H9 (cell line): ENCODE measurements around the gene FARP1. TPM values are rescaled to one million over a fixed set of nuclear protein-coding genes. Genes with fewer than 3 reads are reported as not detected.

Experiments
- DNase-seq: peaks from one replicate; pipeline ENCODE4 v3.0.0-alpha.2; 2017
- H2AFZ ChIP-seq: one replicate; pipeline ENCODE4 v1.6.1; 2013; ENCODE audit warnings: mild to moderate bottlenecking, low read length, control low read depth, moderate library complexity
- H2AK5ac ChIP-seq: 2 replicates; pipeline ENCODE4 v1.6.1; 2013; ENCODE audit warnings: low read length, control low read depth, mixed read lengths; ENCODE audit not compliant: insufficient read length
- H2BK120ac ChIP-seq: one replicate; pipeline ENCODE4 v1.6.1; 2013; ENCODE audit warnings: low read depth, mild to moderate bottlenecking, low read length, control low read depth, inconsistent platforms; ENCODE audit not compliant: poor library complexity, severe bottlenecking
- H2BK12ac ChIP-seq: 2 replicates; pipeline ENCODE4 v1.6.1; 2013; ENCODE audit warnings: low read length, control low read depth, mixed read lengths, low read depth; ENCODE audit not compliant: insufficient read length
- H2BK15ac ChIP-seq: 2 replicates; pipeline ENCODE4 v1.6.1; 2013; ENCODE audit warnings: low read depth, low read length, control low read depth
- H2BK20ac ChIP-seq: one replicate; pipeline ENCODE4 v1.6.1; 2013; ENCODE audit warnings: low read depth, mild to moderate bottlenecking, low read length, control low read depth, inconsistent platforms; ENCODE audit not compliant: poor library complexity, severe bottlenecking
- H2BK5ac ChIP-seq: 2 replicates; pipeline ENCODE4 v1.6.1; 2013; ENCODE audit warnings: low read length, control low read depth, mixed read lengths; ENCODE audit not compliant: insufficient read length
- H3K14ac ChIP-seq: 2 replicates; pipeline ENCODE4 v1.6.1; 2013; ENCODE audit warnings: low read length, control low read depth; ENCODE audit not compliant: insufficient read depth
- H3K18ac ChIP-seq: 2 replicates; pipeline ENCODE4 v1.6.1; 2013; ENCODE audit warnings: low read depth, mild to moderate bottlenecking, mixed read lengths, low read length, control low read depth; ENCODE audit not compliant: insufficient read length
- H3K23ac ChIP-seq: 2 replicates; pipeline ENCODE4 v1.6.1; 2013; ENCODE audit warnings: low read length, control low read depth, mixed read lengths, low read depth; ENCODE audit not compliant: insufficient read length
- H3K23me2 ChIP-seq: 2 replicates; pipeline ENCODE4 v1.6.1; 2013; ENCODE audit warnings: low read depth, mild to moderate bottlenecking, mixed read lengths, low read length, control low read depth; ENCODE audit not compliant: insufficient read length, poor library complexity, severe bottlenecking
- H3K27ac ChIP-seq: 2 replicates; pipeline ENCODE4 v1.5.1; 2013; ENCODE audit warnings: low read length, control low read depth, mixed read lengths, low read depth; ENCODE audit not compliant: insufficient read length
- H3K27me3 ChIP-seq: 2 replicates; pipeline ENCODE4 v1.6.1; 2013; ENCODE audit warnings: low read length, control low read depth, inconsistent platforms; ENCODE audit not compliant: insufficient read depth
- H3K4ac ChIP-seq: 2 replicates; pipeline ENCODE4 v1.6.1; 2013; ENCODE audit warnings: low read depth, mild to moderate bottlenecking, control low read depth, inconsistent platforms, low read length, moderate library complexity
- H3K4me1 ChIP-seq: 2 replicates; pipeline ENCODE4 v1.6.1; 2013; ENCODE audit warnings: low read length, control low read depth, inconsistent platforms; ENCODE audit not compliant: insufficient read depth
- H3K4me2 ChIP-seq: 2 replicates; pipeline ENCODE4 v1.6.1; 2013; ENCODE audit warnings: low read length, control low read depth, mixed read lengths; ENCODE audit not compliant: insufficient read length, insufficient read depth
- H3K56ac ChIP-seq: 2 replicates; pipeline ENCODE4 v1.6.1; 2013; ENCODE audit warnings: low read depth, mild to moderate bottlenecking, mixed read lengths, low read length, control low read depth; ENCODE audit not compliant: insufficient read length
- H3K79me1 ChIP-seq: 2 replicates; pipeline ENCODE4 v1.6.1; 2013; ENCODE audit warnings: low read depth, mild to moderate bottlenecking, moderate library complexity, low read length, control low read depth, inconsistent platforms; ENCODE audit not compliant: insufficient read depth, poor library complexity, severe bottlenecking
- H3K79me2 ChIP-seq: 2 replicates; pipeline ENCODE4 v1.6.1; 2013; ENCODE audit warnings: low read length, control low read depth, inconsistent platforms; ENCODE audit not compliant: insufficient read depth
- H3K9ac ChIP-seq: 2 replicates; pipeline ENCODE4 v1.6.1; 2013; ENCODE audit warnings: low read length, control low read depth, mixed read lengths; ENCODE audit not compliant: insufficient read length; ENCODE audit errors: extremely low read depth
- H3K9me3 ChIP-seq: one replicate; pipeline ENCODE4 v1.6.1; 2013; ENCODE audit warnings: low read depth, low read length, inconsistent platforms; ENCODE audit not compliant: control insufficient read depth
- H3T11ph ChIP-seq: one replicate; pipeline ENCODE4 v1.6.1; 2013; ENCODE audit warnings: mild to moderate bottlenecking, low read length, control low read depth, inconsistent platforms
- H4K20me1 ChIP-seq: one replicate; pipeline ENCODE4 v1.6.1; 2013; ENCODE audit not compliant: control insufficient read depth, insufficient read length, insufficient read depth
- H4K5ac ChIP-seq: 2 replicates; pipeline ENCODE4 v1.6.1; 2013; ENCODE audit warnings: low read depth, mild to moderate bottlenecking, mixed read lengths, low read length, control low read depth; ENCODE audit not compliant: insufficient read length
- H4K8ac ChIP-seq: replicated peaks from 2 replicates; pipeline ENCODE4 v1.6.1; 2013; ENCODE audit warnings: low read length, control low read depth, mixed read lengths, low read depth; ENCODE audit not compliant: insufficient read length
- H4K91ac ChIP-seq: 2 replicates; pipeline ENCODE4 v1.6.1; 2013; ENCODE audit warnings: low read depth, mild to moderate bottlenecking, moderate library complexity, mixed read lengths, low read length, control low read depth; ENCODE audit not compliant: insufficient read length
- H3K27ac Mint-ChIP-seq, 3 experiments: 2 replicates in 2 of 3; 3 replicates in 1 of 3; pipeline ENCODE4 v1.8.0; 2020 to 2021; ENCODE audit warnings: mixed read lengths in 3 of 3, mild to moderate bottlenecking in 1 of 3, moderate library complexity in 1 of 3
- H3K27me3 Mint-ChIP-seq: 2 replicates; pipeline ENCODE4 v1.8.0; 2021; ENCODE audit warnings: low read depth, mild to moderate bottlenecking, moderate library complexity, mixed read lengths
- H3K36me3 Mint-ChIP-seq, 3 experiments: 2 replicates in 2 of 3; 3 replicates in 1 of 3; pipeline ENCODE4 v1.8.0; 2020 to 2021; ENCODE audit warnings: low read depth in 3 of 3, mixed read lengths in 3 of 3; ENCODE audit not compliant: insufficient read depth in 1 of 3
- H3K4me1 Mint-ChIP-seq, 2 experiments: 2 replicates each; pipeline ENCODE4 v1.8.0; 2020; ENCODE audit warnings: mixed read lengths in 2 of 2
- H3K4me3 Mint-ChIP-seq, 2 experiments: 2 replicates in 1 of 2; 3 replicates in 1 of 2; pipeline ENCODE4 v1.8.0; 2020 to 2021; ENCODE audit warnings: mild to moderate bottlenecking in 2 of 2, mixed read lengths in 2 of 2, moderate library complexity in 1 of 2
- H3K9me3 Mint-ChIP-seq, 2 experiments: 2 replicates in 1 of 2; 3 replicates in 1 of 2; pipeline ENCODE4 v1.8.0; 2020; ENCODE audit warnings: mild to moderate bottlenecking in 2 of 2, mixed read lengths in 2 of 2, moderate library complexity in 1 of 2
- CTCF ChIP-seq: fragments of 200-600 bp; sonication (generic); conservative IDR thresholded peaks from 3 replicates; pipeline ENCODE4 v1.8.0; 2021; ENCODE audit warnings: antibody characterized with exemption, mild to moderate bottlenecking
- WGBS: extraction: QIAGEN DNeasy Blood & Tissue Kit; methylation state at CpG from one replicate; pipeline ENCODE4 v1.1.7; 2013; ENCODE audit warnings: missing lambda C conversion rate, low lambda C conversion rate, mixed read lengths; ENCODE audit not compliant: insufficient read length; ENCODE audit errors: extremely low coverage; 5-methylcytosine and 5-hydroxymethylcytosine counted together
- total RNA-seq: library from RNA; stranded (reverse); gene quantifications from 2 replicates; pipeline ENCODE4 v1.2.1, GENCODE V29; 2021

Gene FARP1
- total RNA-seq, 1 experiment from 2014 or later = 95.9 TPM

GRCh38 chr13:98180092-98180491 is 37.2 kb downstream of the FARP1 start:
- H3K27me3 ChIP-seq = no peaks in the 10 kb centered on the region
- no peak overlapping the region for H2BK20ac ChIP-seq
- no peak overlapping the region for H2AK5ac ChIP-seq
- no peak overlapping the region for H3K27ac ChIP-seq
- H3K4me3 Mint-ChIP-seq = no peak overlapping the region
- no peak overlapping the region for H2BK12ac ChIP-seq
- no peaks in the 10 kb centered on the region; the same call in none of the 2 replicates for H3K79me2 ChIP-seq
- no peak overlapping the region for H3K4me2 ChIP-seq
- H4K8ac ChIP-seq = no peak overlapping the region
- peaks cover 3% of the 10 kb centered on the region for H3K23me2 ChIP-seq
- H3K18ac ChIP-seq = no peak overlapping the region
- no peaks in the 10 kb centered on the region for H3K27me3 Mint-ChIP-seq
- H3K14ac ChIP-seq = no peak overlapping the region
- peaks cover 36 to 40% of the 10 kb centered on the region in 2 experiments for H3K4me1 Mint-ChIP-seq
- no peak overlapping the region for H2BK120ac ChIP-seq
- WGBS = no CpG with 5 or more reads among the region's 3 CpGs
- H3K79me1 ChIP-seq = peaks cover 12% of the 10 kb centered on the region
- peaks cover 4 to 13% (median 12%) of the 10 kb centered on the region in 3 experiments; a peak in 4 of 7 replicates for H3K36me3 Mint-ChIP-seq
- H2AFZ ChIP-seq = no peak overlapping the region
- H2BK5ac ChIP-seq = no peak overlapping the region
- no peak overlapping the region for H3K56ac ChIP-seq
- no peaks in the 10 kb centered on the region for H3K9me3 ChIP-seq
- no peak overlapping the region for H3K9ac ChIP-seq
- no peak overlapping the region for H3T11ph ChIP-seq
- no peak overlapping the region for H3K4ac ChIP-seq
- H3K4me1 ChIP-seq = peaks cover 7% of the 10 kb centered on the region; the same call in 1 of the 2 replicates
- no peaks in the 10 kb centered on the region for H3K9me3 Mint-ChIP-seq
- peak overlapping the region in 2 of 3 experiments; percentile 6 to 16; a peak in 3 of 7 replicates for H3K27ac Mint-ChIP-seq
- H2BK15ac ChIP-seq = no peak overlapping the region
- no peak for TF ChIP-seq CTCF
- no peak for DNase-seq
- no peak overlapping the region for H4K5ac ChIP-seq
- no peak overlapping the region for H3K23ac ChIP-seq
- H4K20me1 ChIP-seq = no peaks in the 10 kb centered on the region
- H4K91ac ChIP-seq = no peak overlapping the region
